ENCODE measurements around the gene ADARB1.
A peak's percentile ranks its signal among the peaks of the same experiment; 100 is the strongest.
"Not testable (repeated sequence)": the region's sequence is repeated elsewhere in the genome, so short reads cannot be mapped to it uniquely, and the experiment has no call there.

Gene ADARB1

DNA sequence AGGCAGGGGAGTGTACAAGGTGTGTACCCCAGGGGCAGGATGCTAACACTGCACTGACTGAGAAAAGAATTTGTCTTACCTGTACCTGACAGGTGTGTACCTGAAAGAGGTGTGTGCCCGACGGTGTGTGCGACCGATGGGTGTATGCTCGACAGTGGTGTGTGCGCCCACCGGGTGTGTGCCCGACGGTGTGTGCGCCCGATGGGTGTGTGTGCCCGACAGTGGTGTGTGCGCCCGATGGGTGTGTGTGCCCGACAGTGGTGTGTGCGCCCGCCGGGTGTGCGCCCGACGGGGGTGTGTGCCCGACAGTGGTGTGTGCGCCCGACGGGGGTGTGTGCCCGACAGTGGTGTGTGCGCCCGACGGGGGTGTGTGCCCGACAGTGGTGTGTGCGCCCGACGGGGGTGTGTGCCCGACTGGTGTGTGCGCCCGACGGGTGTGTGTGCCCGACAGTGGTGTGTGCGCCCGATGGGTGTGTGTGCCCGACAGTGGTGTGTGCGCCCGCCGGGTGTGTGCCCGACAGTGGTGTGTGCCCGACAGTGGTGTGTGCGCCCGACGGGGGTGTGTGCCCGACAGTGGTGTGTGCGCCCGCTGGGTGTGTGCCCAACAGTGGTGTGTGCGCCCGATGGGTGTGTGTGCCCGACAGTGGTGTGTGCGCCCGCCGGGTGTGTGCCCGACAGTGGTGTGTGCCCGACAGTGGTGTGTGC is 59.3 kb downstream of the ADARB1 start:
- not testable (repeated sequence) for DNase-seq (ENCODE audit: low spot score)

GRCh38 chr21:45134279-45135076 is 60.1 kb downstream of the ADARB1 start:
- no peak for DNase-seq (ENCODE audit: low spot score)

DNA sequence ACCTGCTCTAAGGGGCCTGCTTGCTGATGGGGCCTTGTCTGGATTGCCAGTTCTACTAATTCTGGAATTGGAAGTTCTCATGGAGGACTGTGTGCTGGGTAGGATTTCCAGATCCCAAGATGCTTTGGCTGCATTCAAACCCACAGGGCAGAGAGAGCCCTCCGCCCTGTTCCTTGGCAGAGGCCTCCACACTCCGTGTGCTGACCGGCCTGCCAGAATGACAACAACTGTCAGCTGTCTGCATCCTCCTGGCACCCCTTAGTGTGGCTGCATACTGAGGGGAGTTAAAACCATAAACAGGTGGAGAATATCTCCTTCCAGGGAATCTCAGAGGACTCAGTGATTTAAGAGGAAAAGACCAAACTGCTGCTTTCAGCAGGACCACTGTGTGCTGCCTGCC is 60.7 kb downstream of the ADARB1 start:
- DNase-seq (ENCODE audit: low spot score) = no peak

- no peak for DNase-seq (ENCODE audit: low spot score)
These were observed 61.5 kb downstream of the ADARB1 start for GRCh38 chr21:45135868-45136267.

GRCh38 chr21:45136500-45136899 is 62.1 kb downstream of the ADARB1 start:
- no peak for DNase-seq (ENCODE audit: low spot score)

DNA sequence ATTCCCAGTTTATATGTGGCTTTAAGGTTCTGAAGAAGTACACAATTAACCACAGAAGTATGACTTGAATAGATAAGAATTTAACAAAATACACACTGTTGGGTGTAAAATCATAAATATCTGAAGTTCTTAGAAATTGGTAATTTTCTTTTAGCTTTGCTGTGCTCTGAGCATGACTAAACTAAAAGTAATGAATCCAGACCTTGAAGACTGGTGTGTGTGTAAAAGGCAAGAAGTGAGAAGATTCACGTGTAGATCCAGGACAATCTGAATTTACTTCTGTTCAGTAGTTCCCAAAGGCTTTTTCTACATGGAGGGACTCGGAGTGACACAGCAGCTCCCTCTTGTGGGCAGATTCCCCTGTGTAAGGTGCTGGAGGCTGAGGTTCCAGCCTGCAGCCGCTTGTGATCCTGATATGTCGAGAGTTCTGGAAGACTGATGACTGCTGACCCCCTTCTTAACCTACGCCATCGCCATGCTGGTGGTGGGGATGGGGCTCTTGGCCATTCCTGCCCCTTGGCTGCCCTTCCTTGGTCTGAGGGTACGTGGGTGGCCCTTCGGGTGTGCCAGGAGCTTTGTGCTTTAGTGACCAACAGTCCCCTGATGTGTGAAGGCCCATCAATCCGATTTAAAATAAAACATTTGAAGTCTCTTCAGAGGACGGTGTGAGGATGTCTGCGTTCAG is 62.7 kb downstream of the ADARB1 start:
- peak; percentile 73 for DNase-seq (ENCODE audit: low spot score)

DNA sequence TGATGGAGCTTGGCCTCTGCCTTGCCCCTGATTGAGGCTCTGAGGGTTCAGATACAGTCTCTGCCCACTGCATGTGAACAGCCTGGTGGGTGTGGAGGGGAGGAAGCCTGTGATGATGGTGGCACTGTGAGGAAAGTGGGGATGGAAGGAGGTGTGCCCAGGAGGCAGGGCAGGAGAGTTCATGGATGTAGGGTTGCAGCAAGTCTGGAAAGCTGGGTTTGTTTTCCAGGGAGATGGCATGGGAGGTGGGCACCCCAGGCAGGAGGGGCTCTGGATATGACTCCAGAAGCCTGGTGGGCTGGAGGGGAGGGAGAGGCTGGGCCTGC is 63.2 kb downstream of the ADARB1 start:
- no peak for DNase-seq (ENCODE audit: low spot score)

DNA sequence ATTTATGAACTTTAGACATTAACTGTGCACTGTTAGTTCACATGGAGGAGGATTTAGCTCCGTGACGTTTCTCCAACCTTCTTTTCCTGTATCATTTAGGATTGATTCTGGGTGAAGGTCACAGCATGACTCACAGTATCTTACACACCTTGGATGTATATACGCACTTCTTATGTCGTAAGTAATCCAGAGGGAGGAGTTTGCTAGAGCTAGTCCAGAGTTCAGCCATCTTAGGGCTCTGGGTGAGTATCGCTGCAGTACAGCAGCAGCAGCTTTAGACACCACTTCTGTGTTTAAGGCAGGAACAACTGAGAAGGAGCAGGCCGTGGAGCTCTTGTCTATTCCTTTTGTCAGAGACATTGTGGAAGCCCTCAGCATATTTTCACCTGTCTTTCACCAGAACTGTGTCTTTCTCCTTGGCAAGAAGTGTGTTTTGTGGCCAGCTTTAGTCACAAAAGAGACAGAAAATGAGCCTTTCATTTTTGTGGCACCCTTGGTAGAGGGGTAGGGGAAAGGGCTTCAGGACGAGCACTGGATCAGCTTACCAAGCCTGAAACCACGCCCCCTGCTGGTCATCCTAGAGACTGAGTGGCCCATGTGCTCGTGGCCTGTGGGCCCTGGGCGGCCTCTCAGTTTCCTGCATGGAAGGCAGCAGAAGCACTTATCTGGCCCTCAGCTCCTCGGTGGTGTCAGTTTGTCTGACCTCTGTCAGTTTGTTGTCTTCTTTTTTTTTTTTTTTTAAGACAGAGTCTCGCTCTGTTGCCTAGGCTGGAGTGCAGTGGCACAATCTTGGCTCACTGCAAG is 64.0 kb downstream of the ADARB1 start:
- DNase-seq (ENCODE audit: low spot score) = peak; percentile 60

- not testable (repeated sequence) for DNase-seq (ENCODE audit: low spot score)
These were observed 64.6 kb downstream of the ADARB1 start for GRCh38 chr21:45139003-45139360.

DNA sequence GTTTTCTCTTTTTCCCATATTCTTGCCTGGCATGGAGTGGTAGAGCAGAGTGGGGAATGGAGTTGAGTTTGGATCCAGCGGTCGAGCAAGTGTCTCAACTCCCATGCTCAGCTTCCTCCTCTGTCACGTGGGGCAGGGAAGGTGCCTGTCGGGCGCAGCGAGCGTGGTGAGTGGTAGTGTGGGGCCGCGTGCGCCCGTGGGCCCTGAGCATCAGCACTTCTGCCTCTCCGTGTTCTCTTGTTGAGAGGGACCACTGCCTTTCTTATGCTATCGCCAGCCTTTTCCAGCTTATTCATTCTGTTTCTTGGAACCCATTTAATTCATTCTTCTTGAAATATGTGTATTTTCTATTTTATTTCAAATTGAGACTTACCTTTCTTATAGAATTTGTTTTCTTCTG is 65.1 kb downstream of the ADARB1 start:
- DNase-seq (ENCODE audit: low spot score) = no peak

DNA sequence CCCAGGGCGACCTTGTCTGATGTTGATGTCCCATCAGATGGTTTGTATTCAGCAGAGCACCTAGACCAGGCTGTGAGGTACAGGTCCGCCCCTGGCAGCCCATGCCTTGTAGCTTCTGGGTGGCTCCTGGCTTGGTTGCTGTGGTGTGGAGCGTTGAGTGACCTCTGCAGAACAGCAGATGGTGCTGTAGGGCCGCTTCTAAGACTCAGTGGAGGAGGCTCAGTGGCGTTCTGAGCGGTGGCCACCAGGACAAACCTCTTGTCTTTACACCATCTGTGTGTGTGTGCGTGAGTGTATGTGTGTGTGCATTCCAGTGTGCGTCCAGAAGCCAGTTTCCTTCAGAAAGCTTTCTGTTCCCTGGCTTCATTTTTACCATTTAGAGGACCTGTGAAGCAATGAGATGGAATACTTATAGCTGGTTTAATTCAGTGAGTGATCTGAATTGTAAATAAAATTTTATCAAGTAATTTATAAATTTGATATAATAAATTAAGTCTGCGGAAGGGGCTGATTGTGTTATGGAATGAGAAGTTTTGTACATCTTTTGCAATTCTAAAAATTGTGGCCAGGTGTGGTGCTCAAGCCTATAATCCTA is 66.1 kb downstream of the ADARB1 start:
- DNase-seq (ENCODE audit: low spot score) = peak; percentile 79

DNA sequence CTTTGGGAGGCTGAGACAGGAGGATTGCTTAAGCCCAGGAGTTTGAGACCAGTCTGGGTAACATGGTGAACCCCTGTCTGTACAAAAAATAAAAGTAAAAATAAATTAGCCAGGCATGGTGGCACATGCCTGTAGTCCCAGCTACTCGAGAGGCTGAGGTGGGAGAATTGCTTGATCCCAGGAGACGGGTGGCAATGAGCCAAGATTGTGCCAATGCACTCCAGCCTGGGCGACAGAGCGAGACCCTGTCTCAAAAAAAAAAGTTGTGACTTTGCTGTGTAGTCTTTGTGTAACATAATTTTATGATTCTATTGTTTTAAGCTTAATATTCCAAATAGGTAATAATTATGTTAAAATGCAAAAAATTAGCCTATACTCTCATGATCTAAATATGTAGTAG is 66.6 kb downstream of the ADARB1 start:
- not testable (repeated sequence) for DNase-seq (ENCODE audit: low spot score)

- no peak for DNase-seq (ENCODE audit: low spot score)
These were observed 67.1 kb downstream of the ADARB1 start for GRCh38 chr21:45141507-45141906.

GRCh38 chr21:45142469-45143308 is 68.3 kb downstream of the ADARB1 start:
- DNase-seq (ENCODE audit: low spot score) = no peak

DNA sequence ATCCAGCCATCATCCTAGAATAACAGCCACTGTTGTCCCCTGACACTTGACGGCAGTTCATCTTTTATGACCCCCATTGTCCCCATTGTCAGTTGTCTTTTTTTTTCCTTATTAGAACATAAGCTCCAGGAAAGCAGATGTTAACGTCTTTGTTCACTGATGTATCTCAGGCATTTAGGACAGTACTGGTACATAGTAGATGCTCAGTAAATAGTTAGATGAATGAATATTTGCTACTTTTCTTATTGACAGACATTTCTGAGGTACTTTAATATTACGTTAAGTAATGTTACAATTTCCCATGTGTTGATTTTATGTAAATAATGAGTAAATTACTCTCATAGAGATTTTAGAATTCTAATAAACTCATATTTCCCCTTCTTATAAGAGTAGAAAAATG is 69.5 kb downstream of the ADARB1 start:
- no peak for DNase-seq (ENCODE audit: low spot score)

GRCh38 chr21:45145146-45145545 is 70.8 kb downstream of the ADARB1 start:
- DNase-seq (ENCODE audit: low spot score) = no peak

DNA sequence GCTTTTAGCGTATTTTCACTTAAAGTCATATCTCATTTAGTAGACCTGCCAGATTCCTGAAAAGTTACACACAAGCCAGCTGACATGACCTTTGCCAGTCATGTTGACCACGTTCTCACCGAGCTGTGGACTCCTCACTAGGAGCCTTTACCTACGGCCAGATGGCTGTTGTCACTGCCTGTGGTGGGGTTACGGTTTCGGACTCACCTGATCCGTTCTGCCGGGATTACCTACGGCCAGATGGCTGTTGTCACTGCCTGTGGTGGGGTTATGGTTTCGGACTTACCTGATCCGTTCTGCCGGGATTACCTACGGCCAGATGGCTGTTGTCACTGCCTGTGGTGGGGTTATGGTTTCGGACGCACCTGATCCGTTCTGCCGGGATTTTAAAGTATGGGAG is 71.5 kb downstream of the ADARB1 start:
- DNase-seq (ENCODE audit: low spot score) = not testable (repeated sequence)

GRCh38 chr21:45146306-45146705 is 71.9 kb downstream of the ADARB1 start:
- no peak for DNase-seq (ENCODE audit: low spot score)

DNA sequence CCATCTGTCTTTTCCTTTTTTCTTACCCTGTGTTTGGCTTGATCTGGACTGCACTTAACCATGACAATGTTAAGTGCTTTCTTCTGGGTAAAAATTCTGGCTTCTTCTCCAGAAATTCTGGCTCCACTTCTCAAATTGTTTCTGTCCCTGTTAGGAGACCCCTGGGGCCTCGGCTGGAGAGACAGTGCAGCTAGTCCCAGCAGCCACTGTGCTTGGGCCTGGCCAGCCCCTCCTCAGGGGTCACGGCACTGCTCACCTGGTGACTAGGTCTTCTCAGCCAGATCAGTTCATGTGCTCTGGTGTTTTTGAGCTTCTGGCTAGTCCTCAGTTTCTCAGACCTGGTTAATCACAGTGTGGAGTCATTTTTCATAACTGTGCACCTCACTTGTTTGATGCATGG is 72.4 kb downstream of the ADARB1 start:
- DNase-seq (ENCODE audit: low spot score) = no peak

GRCh38 chr21:45147473-45148315 is 73.3 kb downstream of the ADARB1 start:
- no peak for DNase-seq (ENCODE audit: low spot score)

All from SK-N-DZ (cell line).